CD4-positive, alpha-beta T cell treated with Interleukin-17A for 1 hour (primary cell): Measurements from ENCODE around the gene DCLK1.

Source experiments
- DNase-seq: peaks from one replicate; pipeline ENCODE4 v3.0.0-alpha.2; 2020

DCLK1 gene

GRCh38 chr13:35770756-35771297 lies 360.4 kb downstream of the DCLK1 start:
- no peak for DNase-seq

- DNase-seq = no peak
Observed at GRCh38 chr13:35769812-35770211, 361.4 kb downstream of the DCLK1 start.

GRCh38 chr13:35768551-35768950 lies 362.6 kb downstream of the DCLK1 start:
- no peak for DNase-seq

- DNase-seq = no peak
Observed at GRCh38 chr13:35768073-35768472, 363.1 kb downstream of the DCLK1 start.

GRCh38 chr13:35767256-35767976 lies 363.8 kb downstream of the DCLK1 start:
- DNase-seq = no peak

- no peak for DNase-seq
Observed at GRCh38 chr13:35766663-35767062, 364.5 kb downstream of the DCLK1 start.

GRCh38 chr13:35765941-35766340 lies 365.2 kb downstream of the DCLK1 start:
- DNase-seq = no peak

- no peak for DNase-seq
Observed at GRCh38 chr13:35765366-35765765, 365.8 kb downstream of the DCLK1 start.

GRCh38 chr13:35764326-35765015 lies 366.7 kb downstream of the DCLK1 start:
- DNase-seq = no peak

- DNase-seq = no peak
Observed at GRCh38 chr13:35763782-35764123, 367.4 kb downstream of the DCLK1 start.

- DNase-seq = no peak
Observed at GRCh38 chr13:35763060-35763781, 368.0 kb downstream of the DCLK1 start.

- DNase-seq = no peak
Observed at GRCh38 chr13:35761440-35762252, 369.5 kb downstream of the DCLK1 start.

GRCh38 chr13:35760735-35761281 lies 370.4 kb downstream of the DCLK1 start:
- DNase-seq = no peak

- no peak for DNase-seq
Observed at GRCh38 chr13:35747594-35747993, 383.6 kb downstream of the DCLK1 start.

- no peak for DNase-seq
Observed at GRCh38 chr13:35744566-35745178, 386.5 kb downstream of the DCLK1 start.

- no peak for DNase-seq
Observed at GRCh38 chr13:35744144-35744543, 387.0 kb downstream of the DCLK1 start.

- DNase-seq = no peak
Observed at GRCh38 chr13:35743165-35743564, 388.0 kb downstream of the DCLK1 start.

- no peak for DNase-seq
Observed at GRCh38 chr13:35741657-35742056, 389.5 kb downstream of the DCLK1 start.

- DNase-seq = no peak
Observed at GRCh38 chr13:35736876-35737275, 394.3 kb downstream of the DCLK1 start.

GRCh38 chr13:35733827-35734226 lies 397.4 kb downstream of the DCLK1 start:
- no peak for DNase-seq

GRCh38 chr13:35732565-35732964 lies 398.6 kb downstream of the DCLK1 start:
- no peak for DNase-seq

- no peak for DNase-seq
Observed at GRCh38 chr13:35731471-35731870, 399.7 kb downstream of the DCLK1 start.
